Upper lobe of right lung (tissue), 1 donor: Measurements from ENCODE around the gene SGPL1. TPM values are rescaled to one million over a fixed set of nuclear protein-coding genes. Genes with fewer than 3 reads are reported as not detected.
A peak's percentile ranks its signal among the peaks of the same experiment; 100 is the strongest.

ENCODE experiments used
- ATAC-seq: fragments of 200-7000 bp; cut with Tn5 transposase; one replicate; pipeline ENCODE4 v1.9.1; 2020; ENCODE audit warnings: mild to moderate bottlenecking, moderate library complexity
- DNase-seq: peaks from one replicate; pipeline ENCODE4 v3.0.0-alpha.2; 2020
- H3K27ac ChIP-seq: fragments of 200-600 bp; one replicate; pipeline ENCODE4 v1.8.0; 2022
- H3K27me3 ChIP-seq: fragments of 200-600 bp; one replicate; pipeline ENCODE4 v1.8.0; 2022; ENCODE audit warnings: mild to moderate bottlenecking
- H3K36me3 ChIP-seq: fragments of 200-600 bp; one replicate; pipeline ENCODE4 v1.8.0; 2022
- H3K4me1 ChIP-seq: fragments of 200-600 bp; one replicate; pipeline ENCODE4 v1.8.0; 2022
- H3K4me3 ChIP-seq: fragments of 200-600 bp; one replicate; pipeline ENCODE4 v1.8.0; 2022; ENCODE audit warnings: mild to moderate bottlenecking
- H3K9me3 ChIP-seq: fragments of 200-600 bp; one replicate; pipeline ENCODE4 v1.8.0; 2022
- intact Hi-C: fragments of 100-400 bp; cut with DNase I; formaldehyde crosslinking; loops from one replicate; pipeline ENCODE4 v1.11.0; 2022
- total RNA-seq: library from RNA; stranded (reverse); fragmentation: NEBNext Ultra II Directional; extraction: Animal tissue kit (Norgen Biotek cat#: 25700); gene quantifications from one replicate; pipeline ENCODE4 v1.2.1, GENCODE V29; 2021
- TF ChIP-seq, protein P1 (sequence below): fragments of 200-600 bp; IDR thresholded peaks from one replicate; pipeline ENCODE4 v1.8.0; 2022; ENCODE audit warnings: antibody characterized with exemption
- donor health status: DM: no; HTN: yes; CAD: no; lungs with severe emphysema.

SGPL1 gene
- total RNA-seq, 1 donor from 2014 or later: 38.3 TPM

DNA sequence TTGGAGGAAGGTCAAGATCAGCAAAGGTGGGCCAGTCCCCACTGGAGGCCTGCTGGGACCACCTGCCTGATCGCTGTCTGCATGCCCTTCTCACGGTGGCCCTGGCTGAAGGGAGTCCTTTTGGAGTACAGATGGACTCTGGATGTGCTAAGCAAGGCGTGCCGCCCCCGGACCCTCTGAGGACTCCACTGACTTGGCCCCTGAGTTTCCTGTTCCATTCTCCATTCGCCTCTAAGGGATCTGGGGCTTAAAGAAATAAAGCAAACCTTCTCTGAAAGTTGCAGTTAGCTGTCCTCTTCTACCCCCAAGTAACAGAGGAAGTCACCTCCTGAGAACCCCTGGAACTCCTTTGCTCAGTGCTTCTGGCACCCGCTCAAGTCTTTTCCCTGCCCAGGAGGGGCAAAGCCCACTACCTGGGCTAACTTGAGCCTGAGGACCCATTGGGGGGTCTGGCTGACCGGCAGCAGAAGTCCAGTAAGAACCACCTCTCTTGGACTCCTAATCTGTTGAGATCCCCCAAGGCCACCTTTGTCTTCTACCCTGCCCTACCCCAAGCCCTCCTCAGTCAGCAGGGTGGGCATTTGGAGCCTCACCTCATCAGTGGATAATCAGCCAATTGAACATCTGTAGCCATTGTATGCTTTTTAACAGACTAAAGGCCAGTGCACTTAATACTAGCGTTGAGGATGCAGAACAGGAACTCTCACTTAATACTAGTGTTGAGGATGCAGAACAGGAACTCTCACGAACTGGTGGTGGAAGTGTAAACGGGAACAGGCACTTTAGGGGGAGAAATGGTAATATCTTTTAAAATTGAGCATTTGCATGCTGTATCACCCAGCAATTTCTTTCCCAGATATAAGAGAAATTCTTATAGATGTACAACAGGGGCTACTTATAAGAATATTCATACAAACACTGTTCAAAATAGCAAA, 32.7 kb upstream of the SGPL1 start:
- Histone ChIP-seq H3K36me3 (no peaks in the 10 kb centered on the region), H3K9me3 (no peaks in the 10 kb centered on the region), H3K27me3 (no peaks in the 10 kb centered on the region), H3K4me3 (no peak overlapping the region), H3K27ac (no peak overlapping the region), H3K4me1 (no peaks in the 10 kb centered on the region)
- TF ChIP-seq, protein P1, sequence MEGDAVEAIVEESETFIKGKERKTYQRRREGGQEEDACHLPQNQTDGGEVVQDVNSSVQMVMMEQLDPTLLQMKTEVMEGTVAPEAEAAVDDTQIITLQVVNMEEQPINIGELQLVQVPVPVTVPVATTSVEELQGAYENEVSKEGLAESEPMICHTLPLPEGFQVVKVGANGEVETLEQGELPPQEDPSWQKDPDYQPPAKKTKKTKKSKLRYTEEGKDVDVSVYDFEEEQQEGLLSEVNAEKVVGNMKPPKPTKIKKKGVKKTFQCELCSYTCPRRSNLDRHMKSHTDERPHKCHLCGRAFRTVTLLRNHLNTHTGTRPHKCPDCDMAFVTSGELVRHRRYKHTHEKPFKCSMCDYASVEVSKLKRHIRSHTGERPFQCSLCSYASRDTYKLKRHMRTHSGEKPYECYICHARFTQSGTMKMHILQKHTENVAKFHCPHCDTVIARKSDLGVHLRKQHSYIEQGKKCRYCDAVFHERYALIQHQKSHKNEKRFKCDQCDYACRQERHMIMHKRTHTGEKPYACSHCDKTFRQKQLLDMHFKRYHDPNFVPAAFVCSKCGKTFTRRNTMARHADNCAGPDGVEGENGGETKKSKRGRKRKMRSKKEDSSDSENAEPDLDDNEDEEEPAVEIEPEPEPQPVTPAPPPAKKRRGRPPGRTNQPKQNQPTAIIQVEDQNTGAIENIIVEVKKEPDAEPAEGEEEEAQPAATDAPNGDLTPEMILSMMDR: no peak
- DNase-seq (no peak), ATAC-seq (no peak)
- intact Hi-C loops: no loop called here

- no peak overlapping the region for H3K27ac ChIP-seq
- intact Hi-C loops: no loop called here
- H3K9me3 ChIP-seq: no peaks in the 10 kb centered on the region
- DNase-seq: no peak
- no peak for ATAC-seq
- no peaks in the 10 kb centered on the region for H3K36me3 ChIP-seq
- H3K27me3 ChIP-seq: no peaks in the 10 kb centered on the region
- no peaks in the 10 kb centered on the region for H3K4me1 ChIP-seq
- no peak overlapping the region for H3K4me3 ChIP-seq
- TF ChIP-seq, protein P1: no peak
These were observed 31.7 kb upstream of the SGPL1 start for GRCh38 chr10:70784016-70784415.

- Histone ChIP-seq H3K4me3 (no peak overlapping the region), H3K27ac (no peak overlapping the region), H3K27me3 (no peaks in the 10 kb centered on the region), H3K36me3 (no peaks in the 10 kb centered on the region), H3K9me3 (no peaks in the 10 kb centered on the region), H3K4me1 (no peaks in the 10 kb centered on the region)
- ATAC-seq (no peak), DNase-seq (no peak)
- TF ChIP-seq, protein P1: no peak
- intact Hi-C loops: no loop called here
These were observed 31.3 kb upstream of the SGPL1 start for GRCh38 chr10:70784471-70784870.

DNA sequence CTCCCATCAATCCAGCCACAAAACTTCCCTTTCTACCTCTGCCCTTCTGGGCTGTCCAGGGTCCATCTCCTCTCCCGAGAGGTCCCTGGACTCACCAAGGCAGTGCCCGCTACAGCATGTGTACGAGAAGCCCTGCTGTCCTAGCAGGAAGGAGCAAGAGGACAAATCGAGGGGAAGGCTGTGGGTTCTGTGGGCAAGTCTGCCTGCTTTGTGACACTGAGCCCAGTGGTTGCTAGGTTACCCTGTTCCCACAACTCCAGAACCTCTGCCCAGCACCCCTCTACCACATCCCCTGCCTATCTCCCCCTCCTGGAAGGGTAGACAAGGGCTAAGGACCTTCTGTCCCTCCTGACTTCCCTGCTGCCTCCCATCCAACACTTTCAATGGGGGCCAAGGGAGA, 30.6 kb upstream of the SGPL1 start, which contains the start of gene TBATA:
Gene TBATA, minus strand, starts transcription at position 188 of the 400 bp plus-strand sequence. CDS start 1,998 bp downstream, outside the sequence.
- Histone ChIP-seq H3K36me3 (no peaks in the 10 kb centered on the region), H3K9me3 (no peaks in the 10 kb centered on the region), H3K4me3 (no peak within 1 kb of the TSS), H3K27ac (no peak within 1 kb of the TSS), H3K27me3 (no peaks in the 10 kb centered on the region), H3K4me1 (no peaks in the 10 kb centered on the region)
- TF ChIP-seq, protein P1: no peak
- DNase-seq (no peak), ATAC-seq (peak; percentile 69)
- intact Hi-C loops: no loop called here

DNA sequence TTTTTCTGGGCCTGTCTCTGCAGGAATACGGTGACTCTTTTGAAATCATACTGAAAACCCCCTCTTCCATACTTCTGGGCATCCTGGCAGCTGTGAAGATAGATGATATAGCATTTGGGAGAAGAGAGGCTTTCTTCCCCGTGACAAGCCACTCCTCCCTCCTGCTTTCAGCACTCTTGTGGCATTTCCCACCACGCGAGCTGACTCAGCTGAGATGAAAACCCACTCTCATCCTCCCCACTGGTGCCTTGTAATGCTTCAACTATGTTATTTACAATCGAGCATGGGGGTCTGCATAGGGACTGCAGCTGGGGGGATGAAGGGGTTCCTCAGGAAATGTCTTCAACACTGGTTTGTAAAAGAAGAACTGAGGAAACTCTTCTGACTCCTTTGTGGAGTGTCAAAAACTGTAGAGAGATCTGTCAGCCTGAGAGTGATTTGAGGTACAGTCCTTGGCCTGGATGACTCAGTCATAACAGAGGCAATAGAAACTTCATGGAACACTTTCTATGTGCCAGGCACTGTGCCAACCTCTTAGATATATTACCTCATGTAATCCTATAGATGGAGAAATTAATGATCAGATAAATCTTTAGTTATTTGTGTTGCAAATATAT, 28.8 kb upstream of the SGPL1 start:
- no peak overlapping the region for H3K4me3 ChIP-seq
- TF ChIP-seq, protein P1: no peak
- H3K36me3 ChIP-seq: no peaks in the 10 kb centered on the region
- no peaks in the 10 kb centered on the region for H3K4me1 ChIP-seq
- no peaks in the 10 kb centered on the region for H3K9me3 ChIP-seq
- no peak overlapping the region for H3K27ac ChIP-seq
- intact Hi-C loops: no loop called here
- H3K27me3 ChIP-seq: no peaks in the 10 kb centered on the region
- DNase-seq (no peak), ATAC-seq (no peak)
